A204.1 (cell line): ENCODE measurements around the gene PIWIL4.
"Not testable (repeated sequence)": the region's sequence is repeated elsewhere in the genome, so short reads cannot be mapped to it uniquely, and the experiment has no call there.

Source experiments
- FAIRE-seq: peaks from 2 replicates; lab custom pipeline; 2012; peaks lifted over from hg19 to GRCh38; lab: Jason Lieb, UNC

Gene PIWIL4

DNA sequence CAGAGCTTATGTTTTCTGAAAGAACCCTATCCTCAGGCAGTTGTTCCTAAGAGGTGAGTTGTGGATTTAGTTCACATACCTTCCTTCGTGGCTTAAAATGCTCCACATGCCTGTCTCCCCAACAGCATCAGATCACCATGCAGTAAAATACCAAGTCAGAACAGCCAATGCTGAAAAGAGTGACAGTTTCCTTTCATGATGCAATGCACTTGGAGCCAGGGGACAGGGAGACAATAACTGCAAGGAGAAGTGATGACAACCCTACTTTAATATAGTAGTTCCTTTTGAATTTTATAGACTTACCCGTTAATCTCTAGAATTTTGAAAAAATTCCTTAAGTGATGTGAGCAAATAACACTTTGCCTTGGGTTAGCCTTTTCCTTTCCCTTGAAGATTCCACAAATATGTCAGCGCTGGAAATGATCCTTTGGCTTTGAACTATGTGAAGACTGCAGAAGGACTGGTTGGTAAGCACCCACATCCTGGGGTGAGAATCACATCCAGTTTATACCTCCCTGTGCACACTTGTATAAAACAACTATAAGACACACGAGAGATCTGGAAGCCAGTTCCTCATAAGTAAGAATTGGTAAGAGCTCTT, 71.2 kb downstream of the PIWIL4 start:
- no peak for FAIRE-seq

DNA sequence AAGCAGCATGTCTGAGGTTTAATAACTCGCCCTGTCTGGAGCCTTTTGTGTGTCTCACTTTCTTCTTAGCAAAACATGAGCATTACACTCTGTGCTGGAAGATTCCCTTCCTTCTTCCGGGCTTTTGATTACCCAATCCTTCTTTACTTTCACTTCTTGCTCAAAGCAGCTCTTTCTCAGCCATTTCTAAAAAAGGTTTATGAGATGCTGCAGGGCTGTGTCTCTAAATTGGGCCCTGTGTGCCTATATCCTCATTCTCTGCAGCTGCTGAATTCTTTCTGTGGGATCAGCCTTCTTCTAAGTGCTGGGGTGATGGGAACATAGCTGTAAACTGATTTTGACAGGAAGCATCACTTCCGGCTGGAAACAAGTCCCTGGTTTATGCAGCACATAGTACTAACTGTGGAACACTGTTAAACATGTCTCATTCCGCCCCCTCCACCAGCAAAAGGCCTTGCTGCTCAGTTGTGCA, 71.8 kb downstream of the PIWIL4 start:
- FAIRE-seq = no peak

DNA sequence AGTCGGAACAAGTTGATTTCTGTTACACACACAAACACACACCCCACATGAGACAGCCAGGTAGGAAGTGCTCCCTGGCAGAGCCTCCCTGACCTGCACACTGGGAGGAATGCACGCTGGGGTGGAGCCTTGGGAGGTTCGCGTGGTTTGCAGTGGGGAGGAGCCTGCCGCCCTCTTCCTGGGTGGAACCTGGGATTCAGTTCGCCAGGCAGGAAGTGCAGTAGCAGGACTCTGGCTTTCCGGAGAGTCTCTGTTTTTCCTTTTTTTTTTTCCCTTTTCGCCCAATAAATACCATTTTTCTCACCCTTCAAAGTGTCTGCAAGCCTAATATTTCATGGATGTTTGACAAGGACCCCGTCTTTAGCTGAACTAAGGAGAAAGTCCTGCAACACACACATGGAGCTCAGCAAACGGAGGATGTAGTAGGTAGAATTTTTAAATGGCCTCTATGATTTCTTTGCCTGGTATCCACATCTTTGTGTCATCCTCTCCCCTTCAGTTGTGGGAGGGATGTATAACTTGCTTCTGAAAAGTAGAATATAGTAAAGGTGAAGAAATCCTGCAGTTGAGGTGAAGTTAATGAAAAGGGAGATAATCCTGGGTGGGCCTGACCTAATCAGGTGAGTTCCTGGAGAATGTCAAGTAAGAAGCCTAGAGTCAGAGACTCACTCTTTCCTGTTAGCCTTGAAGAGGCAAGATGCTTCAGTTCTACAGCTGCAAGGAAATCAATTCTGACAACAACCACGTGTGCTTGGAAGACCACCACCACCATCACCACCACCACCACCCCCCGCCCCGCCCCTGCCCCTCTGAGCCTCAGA, 72.9 kb downstream of the PIWIL4 start:
- no peak for FAIRE-seq

DNA sequence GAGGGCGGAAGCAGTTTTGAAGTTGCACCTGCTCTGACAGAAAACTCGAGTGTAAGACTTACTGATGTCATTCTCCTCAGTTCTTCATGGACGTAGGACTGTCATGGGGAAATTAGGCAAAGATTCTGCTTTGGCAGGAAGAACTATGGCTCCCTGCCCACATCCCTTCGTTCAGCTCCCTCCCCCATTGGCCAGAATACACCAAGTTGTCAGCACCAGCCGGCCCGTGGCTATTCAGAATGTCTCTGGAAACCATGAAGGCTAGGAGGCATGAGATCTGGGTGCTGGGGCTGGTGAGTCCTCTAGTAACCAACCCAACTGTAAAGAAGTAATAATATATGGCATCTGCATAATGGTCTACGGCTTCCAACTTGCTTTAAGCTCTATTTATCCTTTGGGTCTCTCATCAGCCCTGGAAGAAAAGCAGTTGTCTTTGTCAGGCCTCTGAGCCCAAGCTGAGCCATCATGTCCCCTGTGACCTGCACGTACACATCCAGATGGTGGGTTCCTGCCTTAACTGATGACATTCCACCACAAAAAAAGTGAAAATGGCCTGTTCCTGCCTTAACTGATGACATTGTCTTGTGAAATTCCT, 74.1 kb downstream of the PIWIL4 start:
- no peak for FAIRE-seq

DNA sequence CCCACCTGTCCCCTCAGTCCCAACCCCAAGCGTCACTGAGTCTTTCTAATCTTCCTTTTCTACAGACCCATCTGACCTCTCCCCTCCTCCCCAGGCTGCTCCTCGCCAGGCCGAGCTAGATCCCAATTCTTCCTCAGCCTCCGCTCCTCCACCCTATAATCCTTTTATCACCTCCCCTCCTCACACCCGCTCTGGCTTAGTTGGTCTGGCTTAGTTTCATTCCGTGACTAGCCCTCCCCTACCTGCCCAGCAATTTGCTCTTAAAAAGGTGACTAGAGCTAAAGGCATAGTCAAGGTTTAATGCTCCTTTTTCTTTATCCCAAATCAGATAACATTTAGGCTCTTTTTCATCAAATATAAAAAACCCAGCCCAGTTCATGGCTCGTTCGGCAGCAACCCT, 76.0 kb downstream of the PIWIL4 start:
- not testable (repeated sequence) for FAIRE-seq

DNA sequence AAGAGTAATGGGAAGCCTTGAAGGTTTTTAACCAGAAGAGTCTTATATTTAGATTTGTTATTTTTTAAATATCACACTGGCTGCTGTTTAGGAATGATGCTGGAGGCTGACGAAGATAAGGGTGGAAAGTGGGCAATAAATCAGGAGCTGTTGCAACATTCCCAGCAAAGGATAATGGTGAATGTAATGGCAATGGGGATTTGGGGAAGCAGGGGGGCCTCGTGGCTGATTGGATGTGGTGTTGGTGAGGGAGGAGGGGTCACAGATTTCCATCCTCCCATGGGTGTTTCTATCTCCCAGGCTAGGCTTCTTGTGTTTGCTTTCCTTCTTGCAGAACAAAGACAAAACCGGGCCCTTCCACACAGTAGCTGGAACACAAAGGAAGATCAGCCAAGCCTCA, 80.8 kb downstream of the PIWIL4 start:
- FAIRE-seq = no peak

DNA sequence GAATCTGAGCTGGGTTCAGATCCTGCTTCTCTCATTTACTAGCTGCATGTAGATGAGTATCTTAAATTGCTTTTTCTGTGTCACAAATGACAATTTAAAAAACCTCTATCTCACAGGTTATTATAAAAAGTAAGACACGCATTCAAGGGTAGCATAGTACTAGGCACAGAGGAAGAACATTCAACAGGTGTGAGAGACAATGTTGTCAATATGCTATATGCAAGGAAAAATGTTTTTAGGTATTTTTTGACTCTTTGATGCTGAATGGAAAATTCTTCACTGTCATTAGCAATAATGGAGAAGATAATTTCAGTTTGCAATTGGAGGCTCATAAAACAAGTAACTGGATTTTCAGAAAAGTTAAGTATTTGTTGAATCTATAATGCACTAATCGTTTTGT, 81.6 kb downstream of the PIWIL4 start:
- FAIRE-seq = no peak

DNA sequence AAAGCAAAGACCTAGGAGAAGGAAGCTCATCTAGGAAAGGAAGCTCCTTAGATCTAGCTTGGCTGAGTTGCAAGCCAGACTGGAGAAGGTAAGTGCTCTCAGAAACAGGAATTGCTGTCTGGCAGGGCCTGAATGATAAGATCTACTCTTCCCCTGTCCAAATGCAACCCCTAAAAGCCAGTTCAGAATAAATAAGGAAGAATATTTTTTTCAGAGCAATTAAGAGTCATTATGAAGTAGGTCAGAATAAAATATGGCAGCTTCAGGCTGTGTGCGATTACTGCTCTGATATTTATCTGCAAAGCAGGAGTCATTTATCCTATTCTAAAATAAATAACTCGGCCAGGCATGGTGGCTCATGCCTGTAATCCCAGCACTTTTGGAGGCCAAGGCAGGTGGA, 82.1 kb downstream of the PIWIL4 start:
- FAIRE-seq = no peak

DNA sequence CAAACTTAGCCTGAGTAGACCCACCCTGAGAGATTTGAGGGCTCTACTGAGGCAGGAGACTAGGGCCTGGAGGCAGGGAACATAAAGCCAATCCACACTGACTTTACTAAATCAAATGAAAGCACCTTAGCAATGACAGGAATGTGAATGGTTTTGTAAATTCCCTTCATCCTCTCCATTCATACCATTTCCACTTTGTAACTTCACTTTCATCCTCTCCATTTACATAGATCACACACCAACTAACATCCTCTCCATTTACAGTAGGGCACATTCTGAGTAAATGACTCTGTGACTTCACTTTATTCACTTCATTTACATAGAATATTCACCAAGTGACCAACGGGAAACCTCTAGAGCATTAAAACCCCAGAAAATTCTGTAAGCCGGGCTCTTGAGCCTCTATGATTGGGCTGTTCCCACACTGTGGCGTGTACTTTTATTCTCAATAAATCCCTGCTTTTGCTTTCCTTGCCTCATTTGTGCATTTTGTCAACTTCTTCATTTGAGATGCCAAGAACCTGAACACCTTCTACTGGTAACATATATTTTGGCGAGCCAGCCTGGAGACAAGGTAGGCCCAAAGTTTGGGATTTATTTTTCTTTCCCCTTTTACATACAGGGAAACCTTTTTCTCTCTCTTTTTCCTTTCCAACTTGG, 82.9 kb downstream of the PIWIL4 start:
- FAIRE-seq = no peak

DNA sequence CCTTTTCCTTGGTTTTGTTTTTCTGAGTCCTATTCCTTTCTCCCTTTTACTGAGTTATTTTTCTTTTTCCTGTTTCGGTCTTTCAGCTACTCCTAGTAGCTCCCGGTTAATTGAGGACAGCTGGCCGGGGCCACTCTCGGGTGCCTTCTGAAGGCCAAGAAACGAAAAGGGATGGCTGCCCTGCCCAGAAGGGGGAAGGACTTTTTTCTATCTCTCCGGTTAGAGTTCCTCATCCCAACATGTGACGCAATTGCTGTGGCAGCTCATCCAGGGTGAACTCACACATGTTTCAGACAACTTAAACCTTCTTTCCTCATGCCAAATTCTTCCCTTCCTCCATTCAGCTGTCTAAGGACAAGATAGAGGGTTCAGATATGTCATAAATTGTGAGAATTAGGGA, 83.6 kb downstream of the PIWIL4 start:
- no peak for FAIRE-seq

DNA sequence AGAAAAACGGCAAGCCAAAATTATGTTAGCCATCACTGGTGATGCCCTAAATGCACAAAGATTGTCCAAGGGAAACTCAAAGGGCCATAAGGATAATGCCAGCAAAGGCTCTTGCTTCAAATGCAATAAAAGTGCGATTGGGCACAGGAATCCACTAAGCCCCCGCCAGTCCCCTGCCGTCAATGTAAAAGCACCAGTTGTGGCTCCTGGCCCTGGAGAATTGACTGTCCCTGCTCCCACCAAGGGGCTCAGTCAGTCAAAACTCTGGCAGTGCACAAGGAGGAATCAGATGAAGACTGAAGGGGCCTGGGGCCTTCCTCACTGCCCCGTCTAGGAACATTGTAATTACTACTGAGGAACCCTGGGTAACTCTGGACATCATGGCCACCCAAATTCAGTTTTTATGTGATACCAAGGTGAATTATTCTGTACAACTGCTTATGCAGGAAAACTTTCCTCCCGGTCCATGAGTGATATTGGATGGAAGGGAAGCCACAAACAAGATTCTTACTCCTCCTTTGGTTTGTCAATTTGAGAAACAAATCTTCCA, 85.6 kb downstream of the PIWIL4 start:
- no peak for FAIRE-seq

DNA sequence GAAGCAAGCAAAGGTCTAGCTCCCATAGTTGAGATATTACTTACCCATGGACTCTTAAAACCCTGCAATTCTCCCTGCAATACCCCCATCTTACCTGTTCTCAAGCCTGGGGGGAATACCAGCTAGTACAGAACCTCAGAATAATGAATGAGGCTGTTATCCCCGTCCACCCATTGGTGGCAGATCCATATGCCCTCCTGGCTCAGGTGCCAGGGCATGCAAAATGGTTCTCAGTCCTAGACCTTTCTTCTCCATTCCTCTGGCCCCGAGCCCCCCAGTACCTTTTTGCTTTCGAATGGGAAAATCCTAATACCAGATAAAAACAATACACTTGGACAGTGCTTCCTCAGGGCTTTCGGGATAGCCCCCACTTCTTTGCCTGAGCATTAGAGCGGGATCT, 86.4 kb downstream of the PIWIL4 start:
- no peak for FAIRE-seq

DNA sequence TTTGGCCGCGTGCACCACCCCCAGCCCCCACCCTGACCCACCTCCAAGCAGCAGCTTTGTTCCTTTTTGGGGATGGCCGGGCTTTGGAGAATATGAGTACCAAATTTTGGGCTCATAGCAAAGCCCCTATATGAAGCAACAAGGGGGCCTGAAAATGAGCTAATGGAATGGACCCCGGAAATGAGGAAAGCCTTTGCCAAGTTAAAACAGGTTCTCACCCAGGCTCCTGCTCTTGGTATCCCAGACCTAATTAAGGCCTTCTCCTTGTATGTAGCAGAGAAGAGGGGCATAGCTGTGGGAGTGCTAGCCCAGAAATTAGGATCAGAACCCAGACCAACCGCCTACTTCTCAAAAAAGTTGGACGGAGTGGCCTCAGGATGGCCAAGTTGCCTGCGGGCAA, 87.0 kb downstream of the PIWIL4 start:
- FAIRE-seq = no peak

DNA sequence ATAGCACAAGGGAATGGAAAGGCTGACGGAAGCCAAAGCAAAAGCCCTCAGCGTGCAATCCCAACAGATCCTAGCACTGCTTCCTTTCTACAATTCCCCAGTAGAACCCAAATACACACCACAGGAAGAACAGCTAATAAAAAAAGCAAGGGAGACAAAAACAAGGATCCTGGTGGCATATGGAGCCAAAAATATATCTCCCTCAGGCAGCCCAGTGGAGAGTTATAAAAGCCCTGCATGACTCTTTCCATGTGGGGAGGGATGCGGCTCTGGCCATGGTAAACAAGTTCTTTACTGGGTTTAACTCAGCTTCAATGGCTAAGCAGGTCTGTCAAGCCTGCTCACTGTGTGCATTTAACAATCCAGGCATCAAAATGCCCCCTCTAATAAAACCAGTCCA, 88.1 kb downstream of the PIWIL4 start:
- FAIRE-seq = no peak

DNA sequence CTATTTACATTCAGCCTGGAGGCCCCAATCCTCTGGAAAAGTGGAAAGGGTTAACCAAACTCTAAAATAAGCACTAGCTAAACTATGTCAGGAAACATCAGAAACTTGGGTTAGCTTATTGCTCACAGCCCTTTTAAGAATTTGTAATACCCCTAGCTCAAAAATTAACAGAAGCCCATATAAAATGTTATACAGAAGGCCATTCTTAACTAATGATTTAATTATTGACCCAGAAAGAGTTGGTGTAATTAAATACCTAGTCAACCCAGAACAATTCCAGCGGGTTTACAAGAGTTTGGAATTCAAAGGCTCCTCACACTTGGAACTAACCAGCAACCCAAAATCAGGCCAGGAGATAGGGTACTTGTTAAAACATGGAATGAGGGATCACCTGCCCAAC, 88.8 kb downstream of the PIWIL4 start:
- FAIRE-seq = no peak

DNA sequence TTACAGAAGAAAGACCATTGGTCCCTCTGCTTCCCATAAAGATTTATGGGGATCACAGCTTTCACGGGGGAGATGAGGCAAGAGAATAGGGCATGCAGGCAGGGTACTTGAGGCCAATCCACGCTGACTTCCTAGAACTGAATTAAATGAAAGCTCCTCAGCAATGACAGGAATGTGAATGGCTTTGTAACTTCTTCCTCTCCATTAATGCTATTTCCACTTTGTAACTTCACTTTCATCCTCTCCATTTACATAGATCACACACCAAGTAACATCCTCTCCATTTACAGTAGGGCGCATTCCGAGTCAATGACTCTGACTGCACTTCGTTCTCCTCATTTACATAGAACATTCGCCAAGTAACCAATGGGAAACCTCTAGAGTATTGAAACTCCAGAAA, 89.8 kb downstream of the PIWIL4 start:
- no peak for FAIRE-seq

DNA sequence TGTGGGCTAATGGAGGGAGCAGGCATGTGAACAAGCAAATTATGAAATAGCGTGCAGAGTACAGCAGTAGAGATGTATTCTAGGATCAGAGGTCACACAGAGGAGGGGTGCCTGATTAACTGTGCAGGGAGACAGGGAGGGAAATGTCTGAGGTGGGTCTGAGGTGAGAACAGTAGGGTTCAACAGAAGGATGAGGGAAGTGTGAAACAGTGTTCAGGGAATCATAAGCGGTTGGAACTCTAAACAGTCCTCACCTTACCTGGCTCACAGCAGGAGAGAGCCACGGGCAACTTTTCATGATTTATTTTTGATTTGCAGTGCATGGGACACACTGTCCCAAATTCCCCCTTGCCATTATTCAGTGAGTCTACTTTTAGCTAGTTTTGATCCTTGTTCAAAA, 90.5 kb downstream of the PIWIL4 start:
- no peak for FAIRE-seq

DNA sequence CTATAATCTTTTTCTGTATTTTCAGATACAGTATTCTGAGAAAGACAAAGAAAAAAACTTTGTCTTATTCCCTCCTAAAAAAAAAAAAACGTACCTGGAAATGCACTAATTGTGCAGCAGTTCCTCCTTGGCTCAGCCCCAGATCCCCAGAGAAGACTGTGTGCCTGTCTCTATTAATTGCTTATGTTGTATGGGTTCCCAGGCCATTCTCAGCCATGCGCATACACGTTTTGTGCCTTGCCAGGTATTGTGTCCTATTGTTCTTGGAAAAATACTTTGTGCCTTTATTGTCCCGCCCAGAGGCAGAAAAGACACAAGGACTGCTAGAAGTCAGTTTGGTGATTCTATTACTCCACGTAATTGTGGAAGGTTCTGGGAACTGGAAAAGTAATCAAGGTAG, 91.2 kb downstream of the PIWIL4 start:
- no peak for FAIRE-seq

DNA sequence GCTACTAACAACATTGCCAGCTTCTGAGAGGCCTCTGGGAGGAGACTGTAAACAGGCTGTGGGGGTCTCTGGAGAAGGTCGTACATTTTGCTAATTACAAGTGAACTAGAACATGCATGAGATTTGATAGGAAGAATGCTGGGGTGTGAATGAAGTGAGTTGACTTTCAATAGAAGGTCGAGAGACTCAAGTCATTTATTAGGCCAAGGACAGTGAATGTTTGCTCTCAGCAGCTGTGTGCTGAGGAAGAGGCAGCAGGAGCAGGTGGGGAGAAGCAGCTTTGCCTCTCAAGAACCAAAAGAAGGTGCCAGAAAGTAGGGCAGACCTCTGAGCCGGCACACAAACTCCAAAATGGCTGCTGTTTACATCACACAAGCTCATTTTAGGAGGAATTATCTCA, 91.7 kb downstream of the PIWIL4 start:
- no peak for FAIRE-seq

DNA sequence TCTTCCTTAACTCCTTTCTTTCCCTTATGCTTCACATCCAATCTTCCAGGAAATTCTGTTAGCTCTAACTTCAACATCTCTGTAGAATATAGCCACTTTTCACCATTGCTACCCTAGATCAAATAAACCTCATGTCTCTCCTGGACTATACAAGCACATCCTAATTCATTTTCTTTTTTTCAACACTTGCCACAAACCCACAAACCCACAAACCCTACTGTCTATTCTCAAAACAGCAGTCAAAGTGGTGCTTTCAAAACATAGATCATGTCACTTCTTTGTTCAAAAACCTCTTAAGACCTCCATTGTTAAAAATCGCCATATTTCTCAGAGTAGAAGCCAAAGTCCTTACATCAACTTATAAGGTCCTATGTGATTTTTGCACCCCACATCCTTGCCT, 94.3 kb downstream of the PIWIL4 start:
- FAIRE-seq = no peak

DNA sequence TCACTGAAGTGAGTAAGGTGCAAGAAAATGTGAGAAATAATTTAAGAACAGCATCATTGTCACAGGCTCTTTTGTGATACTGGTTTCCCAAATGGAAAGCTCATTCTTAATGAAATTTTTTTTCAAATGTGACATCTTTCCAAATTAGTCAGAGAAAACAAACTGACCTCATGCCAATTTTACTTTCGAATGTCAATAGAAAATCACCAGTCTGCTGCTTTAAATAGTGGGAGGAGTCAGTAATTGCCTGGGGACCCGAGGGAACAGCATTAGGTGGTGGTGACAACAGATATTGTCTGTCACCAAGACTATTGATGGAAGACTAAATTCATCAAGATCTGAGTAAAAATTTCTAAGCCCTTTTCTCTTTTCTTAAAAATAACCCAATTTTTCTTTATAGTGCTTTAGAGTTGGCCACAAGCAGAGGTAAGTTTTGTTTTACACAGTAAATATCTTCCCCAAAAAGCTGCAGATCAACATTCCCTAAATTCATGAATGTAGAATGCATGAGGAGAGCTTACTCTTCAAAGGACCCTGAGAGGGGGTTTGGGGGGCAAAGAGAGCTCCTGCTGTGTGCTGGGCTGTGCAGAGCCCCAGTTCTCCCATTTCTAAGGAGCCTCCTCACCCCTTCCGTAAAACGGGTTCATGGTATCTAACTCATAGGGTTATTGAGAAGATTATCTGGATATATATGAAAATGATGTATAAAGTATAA, 95.1 kb downstream of the PIWIL4 start:
- FAIRE-seq = no peak

DNA sequence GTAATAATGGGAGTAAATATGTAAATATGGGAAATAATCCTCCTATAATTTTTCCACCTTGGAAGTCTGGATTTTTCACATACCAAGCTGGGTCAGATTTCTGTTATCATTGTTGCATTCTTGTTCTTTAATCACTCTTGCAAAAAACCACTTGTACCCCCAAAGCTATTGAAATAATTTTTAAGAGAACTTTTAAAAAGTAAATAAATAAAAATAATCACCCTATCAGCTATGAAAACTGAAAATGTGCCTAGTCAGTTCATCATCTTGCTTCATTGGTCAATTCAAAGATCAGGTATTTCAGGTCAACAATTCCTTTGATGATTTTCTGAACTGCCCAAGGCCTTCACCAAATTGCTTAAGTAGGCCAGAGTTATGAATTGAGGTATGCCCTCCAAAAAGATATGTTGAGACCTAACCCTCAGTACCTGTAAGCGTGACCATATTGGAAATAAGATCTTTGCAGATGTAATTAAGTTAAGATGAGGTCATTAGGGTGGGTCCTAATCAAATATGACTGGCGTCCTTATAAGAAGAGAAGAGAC, 95.8 kb downstream of the PIWIL4 start:
- no peak for FAIRE-seq
